ENCODE measurements around the gene CNTNAP1. TPM values are rescaled to one million over a fixed set of nuclear protein-coding genes. Genes with fewer than 3 reads are reported as not detected.

CNTNAP1 gene
- total and polyA plus RNA-seq, 10 of the 15 experiments (the other 5 are each of a cell fraction or from before 2014, with no cell fraction given), result 0.95 to 29.9 (median 10.4) TPM

GRCh38 chr17:42720996-42721583 is 38.8 kb downstream of the CNTNAP1 start (continued):
- TF ChIP-seq ZBTB33 (IDR thresholded peaks at IDR 0.05), result no peak
- TF ChIP-seq FOXK2 (IDR thresholded peaks at IDR 0.05), result no peak
- no peak for TF ChIP-seq TCF12 (IDR thresholded peaks at IDR 0.05; ENCODE audit: low read depth, low read length)
- TF ChIP-seq BHLHE40 (IDR thresholded peaks at IDR 0.05; ENCODE audit: borderline replicate concordance in 1 of 2, low read depth in 2 of 2, low read length in 1 of 2), result no peak
- TF ChIP-seq PAX5 (IDR thresholded peaks at IDR 0.05; ENCODE audit: borderline replicate concordance, low read depth, low read length), result no peak
- no peak for TF ChIP-seq TAF1 (IDR thresholded peaks at IDR 0.05; ENCODE audit: borderline replicate concordance, low read depth, low read length)
- no peak for TF ChIP-seq RELA (IDR thresholded peaks at IDR 0.05; ENCODE audit: borderline replicate concordance, partially characterized antibody)
- no peak for TF ChIP-seq ZNF24 (IDR thresholded peaks at IDR 0.05)
- TF ChIP-seq E2F8 (IDR thresholded peaks at IDR 0.05; ENCODE audit: low read depth, partially characterized antibody), result no peak
- no peak for TF ChIP-seq PBX3 (IDR thresholded peaks at IDR 0.05; ENCODE audit: insufficient replicate concordance, low read depth, low read length)
- TF ChIP-seq FOS (IDR thresholded peaks at IDR 0.05; ENCODE audit: borderline replicate concordance, extremely low read depth, insufficient read length), result no peak

Measured in GM12878 (cell line).